Right lobe of liver (tissue), 6 donors: ENCODE measurements around the gene BST2. TPM values are rescaled to one million over a fixed set of nuclear protein-coding genes. Genes with fewer than 3 reads are reported as not detected.
A peak's percentile ranks its signal among the peaks of the same experiment; 100 is the strongest.
"Not testable (repeated sequence)": the region's sequence is repeated elsewhere in the genome, so short reads cannot be mapped to it uniquely, and the experiment has no call there.

Experiments used
- ATAC-seq, 4 donors: fragments of 200-7000 bp; cut with Tn5 transposase; one replicate each; pipeline ENCODE4 v1.9.1; 2020; ENCODE audit warnings: mild to moderate bottlenecking in 4 of 4, moderate library complexity in 4 of 4
- DNase-seq, 3 donors: peaks; one replicate each; pipeline ENCODE4 v3.0.0-alpha.2; 2020
- H3K27ac ChIP-seq, 3 donors: fragments of 200-600 bp; one replicate each; pipeline ENCODE4 v1.8.0; 2022
- H3K27me3 ChIP-seq, 2 donors: fragments of 200-600 bp; one replicate each; pipeline ENCODE4 v1.8.0; 2022
- H3K36me3 ChIP-seq, 4 donors: fragments of 200-600 bp; sonication (generic) in 1 of 4; one replicate each; pipeline versions ENCODE4 v1.5.1 to v1.8.0; 2017 to 2022; ENCODE audit warnings: control low read depth in 1 of 4
- H3K4me1 ChIP-seq, 4 donors: fragments of 200-600 bp; sonication (generic) in 1 of 4; one replicate each; pipeline versions ENCODE4 v1.5.1 to v1.8.0; 2017 to 2022; ENCODE audit warnings: control low read depth in 1 of 4
- H3K4me3 ChIP-seq, 3 donors: fragments of 200-600 bp; one replicate each; pipeline ENCODE4 v1.8.0; 2022
- H3K9me3 ChIP-seq, 4 donors: fragments of 200-600 bp; sonication (generic) in 1 of 4; one replicate each; pipeline versions ENCODE4 v1.5.1 to v1.8.0; 2017 to 2022; ENCODE audit warnings: control low read depth in 1 of 4
- POLR2A ChIP-seq: fragments of 450-650 bp; IDR thresholded peaks from one replicate; pipeline ENCODE4 v1.6.1; 2017; ENCODE audit warnings: antibody characterized with exemption, mild to moderate bottlenecking
- WGBS: methylation state at CpG from one replicate; pipeline ENCODE4 v1.1.6; 2018; ENCODE audit warnings: low coverage, low lambda C conversion rate; ENCODE audit not compliant: insufficient coverage; ENCODE audit errors: missing lambda C conversion rate; 5-methylcytosine and 5-hydroxymethylcytosine counted together
- intact Hi-C, 2 donors: fragments of 100-400 bp; cut with DNase I; formaldehyde crosslinking; loops; one replicate each; pipeline versions ENCODE4 v1.11.2 to v1.14.1; 2022
- total RNA-seq, 6 experiments: library from RNA; depleted of rRNA in 2 of 6; stranded (reverse); fragments of >200 nt in 2 of 6; fragmentation: NEBNext Ultra II Directional in 3 of 6; extraction: Animal tissue kit (Norgen Biotek cat#: 25700) in 3 of 6; gene quantifications; one replicate each; pipeline versions ENCODE4 v1.1.0 to v1.2.4, GENCODE V29; 2016 to 2023
- TF ChIP-seq, protein P1 (sequence below), 4 donors: fragments of 200-600 bp in 3 of 4; fragments of 450-650 bp in 1 of 4; IDR thresholded peaks; one replicate each; pipeline versions ENCODE4 v1.5.1 to v1.8.0; 2016 to 2022; ENCODE audit warnings: antibody characterized with exemption in 4 of 4, mild to moderate bottlenecking in 2 of 4
- donor health status: DM: no; HTN: yes; CAD: no.
- donor health status: DM: no; HTN: no; CAD: no.
- donor health status: DM: no; HTN: no; CAD: no.
- donor health status: DM: no; HTN: yes; CAD: no.
- donor health status: DM: no; HTN: yes; CAD: no.

The BST2 gene
- total RNA-seq, 6 experiments from 2014 or later: 78.2 to 157 (median 96.2) TPM

DNA sequence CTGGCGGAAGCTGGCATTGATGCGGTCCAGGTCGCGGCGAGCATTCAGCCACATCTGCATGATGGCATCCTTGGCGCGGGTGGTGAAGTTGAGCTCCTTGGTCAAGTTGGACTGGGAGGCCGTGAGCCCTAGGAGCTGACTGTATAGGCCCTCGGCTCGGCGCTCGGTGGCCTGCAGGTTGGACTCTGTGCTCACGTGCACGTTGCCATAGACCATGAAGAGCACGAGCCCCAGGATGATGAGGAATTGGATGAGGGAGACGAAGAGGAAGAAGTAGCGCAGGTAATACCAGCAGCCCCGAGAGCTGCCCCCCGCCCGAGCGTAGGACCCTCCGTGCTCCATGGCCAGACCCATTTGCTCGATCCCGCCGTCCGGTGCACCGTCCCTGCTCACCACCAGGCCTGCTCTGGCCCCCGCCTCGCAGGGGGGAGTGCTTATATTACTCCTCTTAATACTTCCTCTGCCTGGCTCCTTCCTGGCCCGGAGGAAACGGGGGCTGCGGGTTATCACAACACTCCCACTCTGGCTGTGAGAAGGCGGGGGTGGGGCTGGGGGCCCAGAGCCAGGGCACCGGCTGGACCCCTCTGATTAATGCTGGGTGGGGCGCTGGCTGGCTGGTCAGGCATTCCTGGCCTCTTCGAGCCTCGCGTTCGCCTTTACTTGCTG, 28.4 kb downstream of the BST2 start, which contains the start of gene PLVAP:
PLVAP (minus strand) TSS at position 408 of the 666 bp plus-strand sequence; CDS start at position 354, 54 bp downstream.
- Histone ChIP-seq H3K27me3 (no peaks in the 10 kb centered on the region), H3K27ac (no peak within 1 kb of the TSS), H3K4me1 (no peaks in the 10 kb centered on the region), H3K36me3 (no peaks in the 10 kb centered on the region), H3K4me3 (no peak within 1 kb of the TSS), H3K9me3 (no peaks in the 10 kb centered on the region)
- peak; percentile 65 to 82 (median 76) for ATAC-seq
- TF ChIP-seq, protein P1, sequence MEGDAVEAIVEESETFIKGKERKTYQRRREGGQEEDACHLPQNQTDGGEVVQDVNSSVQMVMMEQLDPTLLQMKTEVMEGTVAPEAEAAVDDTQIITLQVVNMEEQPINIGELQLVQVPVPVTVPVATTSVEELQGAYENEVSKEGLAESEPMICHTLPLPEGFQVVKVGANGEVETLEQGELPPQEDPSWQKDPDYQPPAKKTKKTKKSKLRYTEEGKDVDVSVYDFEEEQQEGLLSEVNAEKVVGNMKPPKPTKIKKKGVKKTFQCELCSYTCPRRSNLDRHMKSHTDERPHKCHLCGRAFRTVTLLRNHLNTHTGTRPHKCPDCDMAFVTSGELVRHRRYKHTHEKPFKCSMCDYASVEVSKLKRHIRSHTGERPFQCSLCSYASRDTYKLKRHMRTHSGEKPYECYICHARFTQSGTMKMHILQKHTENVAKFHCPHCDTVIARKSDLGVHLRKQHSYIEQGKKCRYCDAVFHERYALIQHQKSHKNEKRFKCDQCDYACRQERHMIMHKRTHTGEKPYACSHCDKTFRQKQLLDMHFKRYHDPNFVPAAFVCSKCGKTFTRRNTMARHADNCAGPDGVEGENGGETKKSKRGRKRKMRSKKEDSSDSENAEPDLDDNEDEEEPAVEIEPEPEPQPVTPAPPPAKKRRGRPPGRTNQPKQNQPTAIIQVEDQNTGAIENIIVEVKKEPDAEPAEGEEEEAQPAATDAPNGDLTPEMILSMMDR (IDR thresholded peaks at IDR 0.05): no peak
- no peak for TF ChIP-seq POLR2A
- 33% methylated on average over 5 of the region's 39 CpGs for WGBS
- intact Hi-C loops: no loop called here
- peak; percentile 47 to 56 (median 52) for DNase-seq

DNA sequence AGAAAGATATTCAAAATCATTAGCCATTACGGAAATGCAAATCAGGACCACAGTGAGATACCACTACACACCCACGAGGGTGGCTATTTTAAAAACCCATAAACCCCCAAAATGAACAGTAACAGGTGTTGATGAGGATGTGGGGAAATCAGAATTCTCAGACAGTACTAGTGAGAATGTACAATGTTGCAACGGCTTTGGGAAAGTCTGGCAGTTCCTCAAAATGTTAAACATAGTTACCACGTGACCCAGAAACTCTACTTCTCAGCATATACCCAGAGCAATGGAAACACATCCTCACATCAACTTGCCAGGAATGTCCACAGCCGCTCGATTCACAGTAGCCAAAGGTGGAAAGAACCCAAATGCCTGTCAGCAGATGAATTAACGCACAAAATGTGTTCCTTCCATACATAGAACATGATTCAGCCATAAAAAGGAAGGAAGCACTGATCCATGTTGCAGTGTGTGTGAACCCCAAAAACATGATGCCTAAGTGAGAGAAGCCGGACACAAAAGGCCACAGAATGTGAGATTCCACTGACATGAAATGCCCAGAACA, 35.3 kb downstream of the BST2 start:
- H3K4me3 ChIP-seq: no peak overlapping the region
- ATAC-seq: peak; percentile 20 to 57 (median 42)
- WGBS: 20% methylated on average over 7 of the region's 8 CpGs
- DNase-seq: no peak
- H3K27ac ChIP-seq: no peak overlapping the region
- H3K4me1 ChIP-seq: no peaks in the 10 kb centered on the region
- H3K36me3 ChIP-seq: no peaks in the 10 kb centered on the region
- H3K9me3 ChIP-seq: no peaks in the 10 kb centered on the region
- intact Hi-C loops: no loop called here
- H3K27me3 ChIP-seq: no peaks in the 10 kb centered on the region
- TF ChIP-seq POLR2A: no peak
- TF ChIP-seq, protein P1 (IDR thresholded peaks at IDR 0.05): no peak

DNA sequence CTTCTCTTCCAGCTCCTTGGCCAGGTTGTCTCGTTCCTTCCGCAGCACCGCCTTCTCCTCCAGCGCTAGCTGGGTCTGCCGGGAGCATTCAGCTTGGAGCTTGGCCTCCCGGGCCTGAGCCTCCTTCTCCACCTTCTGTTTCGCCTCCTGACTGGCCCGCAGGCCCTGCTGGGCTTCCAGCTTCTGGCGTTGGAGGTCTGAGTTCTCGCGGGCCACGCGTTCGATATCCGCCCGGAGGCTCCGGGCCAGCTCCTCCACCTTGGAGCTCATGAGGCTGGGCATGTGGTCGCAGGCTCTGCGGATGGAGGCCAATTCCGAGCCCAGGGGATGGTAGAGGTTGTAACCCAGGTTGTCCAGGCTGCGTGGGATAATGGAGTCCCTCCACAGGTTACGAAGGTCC, 40.1 kb downstream of the BST2 start:
- no peak overlapping the region for H3K4me3 ChIP-seq
- intact Hi-C loops: no loop called here
- DNase-seq: no peak
- H3K27me3 ChIP-seq: no peaks in the 10 kb centered on the region
- no peak overlapping the region for H3K27ac ChIP-seq
- peak in 1 of 4 donors; percentile 19 for ATAC-seq
- TF ChIP-seq, protein P1 (IDR thresholded peaks at IDR 0.05): no peak
- no peak for TF ChIP-seq POLR2A
- H3K4me1 ChIP-seq: no peaks in the 10 kb centered on the region
- H3K9me3 ChIP-seq: no peaks in the 10 kb centered on the region
- no peaks in the 10 kb centered on the region for H3K36me3 ChIP-seq
- whole genome bisulfite sequencing: 90% methylated on average over 15 of the region's 22 CpGs

DNA sequence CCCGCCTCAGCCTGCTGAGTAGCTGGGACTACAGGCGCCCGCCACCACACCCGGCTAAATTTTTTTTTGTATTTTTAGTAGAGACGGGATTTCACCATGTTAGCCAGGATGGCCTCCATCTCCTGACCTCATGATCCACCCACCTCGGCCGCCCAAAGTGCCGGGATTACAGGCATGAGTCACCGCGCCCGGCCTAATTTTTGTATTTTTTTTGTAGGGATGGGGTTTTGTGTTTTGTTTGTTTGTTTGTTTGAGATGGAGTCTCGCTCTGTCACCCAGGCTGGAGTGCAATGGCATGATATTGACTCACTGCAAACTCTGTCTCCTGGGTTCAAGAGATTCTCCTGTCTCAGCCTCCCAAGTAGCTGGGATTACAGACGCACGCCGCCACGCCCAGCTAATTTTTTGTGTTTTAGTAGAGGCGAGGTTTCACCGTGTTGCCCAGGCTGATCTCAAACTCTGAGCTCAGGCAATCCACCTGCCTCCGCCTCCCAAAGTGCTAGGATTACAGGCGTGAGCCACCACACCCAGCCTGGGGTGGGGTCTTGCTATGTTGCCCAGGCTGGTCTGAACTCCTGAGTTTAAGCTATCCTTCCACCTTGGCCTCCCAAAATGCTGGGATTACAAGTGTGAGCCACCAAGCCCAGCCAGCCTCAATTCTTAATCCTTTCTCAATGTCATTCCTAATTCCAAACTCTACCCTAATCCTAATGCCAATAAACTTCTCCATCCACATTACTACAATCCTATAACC, 41.4 kb downstream of the BST2 start:
- H3K4me3 ChIP-seq, intact Hi-C loops, H3K36me3 ChIP-seq, DNase-seq, H3K27ac ChIP-seq, ATAC-seq, H3K4me1 ChIP-seq, H3K27me3 ChIP-seq, H3K9me3 ChIP-seq: not testable (repeated sequence)
- WGBS: 84% methylated on average over 19 of the region's 20 CpGs
